ENCODE results near the gene EPS8L1. TPM values are rescaled to one million over a fixed set of nuclear protein-coding genes. Genes with fewer than 3 reads are reported as not detected.

Gene EPS8L1
- polyA plus RNA-seq, 1 experiment: 4.4 TPM

DNA sequence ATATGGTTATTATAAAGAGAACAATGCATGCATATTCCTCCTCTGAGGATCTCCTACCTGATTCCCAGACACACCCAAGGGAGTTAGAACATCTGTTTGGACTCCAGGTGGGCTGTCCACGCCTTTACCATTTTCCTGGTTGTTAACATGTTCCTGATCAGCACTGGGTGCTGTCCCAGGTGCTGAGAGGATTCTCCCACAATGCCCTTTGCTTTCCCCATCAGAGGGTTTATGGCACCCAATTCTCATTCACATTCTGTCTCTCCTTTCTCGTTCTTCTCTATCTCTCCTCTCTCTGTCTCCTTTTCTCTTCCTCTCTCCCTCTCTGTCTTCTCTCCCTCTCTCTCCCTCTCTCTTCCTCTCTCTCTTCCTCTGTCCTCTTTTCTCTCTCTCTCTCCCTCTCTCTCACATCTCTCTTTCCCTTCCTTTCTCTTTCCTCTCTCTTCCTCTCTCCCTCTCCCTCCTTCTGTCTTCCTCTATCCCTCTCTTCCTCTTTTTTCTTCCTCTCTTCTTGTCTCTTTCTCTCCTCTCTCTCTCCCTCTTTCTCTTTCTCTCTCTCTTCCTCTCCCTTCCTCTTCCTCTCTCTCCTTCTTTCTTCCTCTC lies 9.5 kb upstream of the EPS8L1 start:
- Histone ChIP-seq H3K4me3 (ENCODE audit: low read depth, low read length) (no peak overlapping the region), H3K36me3 (ENCODE audit: control insufficient read depth, insufficient read depth, low read length) (no peaks in the 10 kb centered on the region), H3K27me3 (ENCODE audit: control insufficient read depth, insufficient read depth, low read length) (peaks cover 13% of the 10 kb centered on the region)
- ChIA-PET POLR2A (no interaction called here), CTCF (interaction anchor here (2.3 kb wide), 1 partner anchor 23 kb away, joined by 11 read pairs; no protein-coding TSS in a partner anchor)
- TF ChIP-seq, protein P1, sequence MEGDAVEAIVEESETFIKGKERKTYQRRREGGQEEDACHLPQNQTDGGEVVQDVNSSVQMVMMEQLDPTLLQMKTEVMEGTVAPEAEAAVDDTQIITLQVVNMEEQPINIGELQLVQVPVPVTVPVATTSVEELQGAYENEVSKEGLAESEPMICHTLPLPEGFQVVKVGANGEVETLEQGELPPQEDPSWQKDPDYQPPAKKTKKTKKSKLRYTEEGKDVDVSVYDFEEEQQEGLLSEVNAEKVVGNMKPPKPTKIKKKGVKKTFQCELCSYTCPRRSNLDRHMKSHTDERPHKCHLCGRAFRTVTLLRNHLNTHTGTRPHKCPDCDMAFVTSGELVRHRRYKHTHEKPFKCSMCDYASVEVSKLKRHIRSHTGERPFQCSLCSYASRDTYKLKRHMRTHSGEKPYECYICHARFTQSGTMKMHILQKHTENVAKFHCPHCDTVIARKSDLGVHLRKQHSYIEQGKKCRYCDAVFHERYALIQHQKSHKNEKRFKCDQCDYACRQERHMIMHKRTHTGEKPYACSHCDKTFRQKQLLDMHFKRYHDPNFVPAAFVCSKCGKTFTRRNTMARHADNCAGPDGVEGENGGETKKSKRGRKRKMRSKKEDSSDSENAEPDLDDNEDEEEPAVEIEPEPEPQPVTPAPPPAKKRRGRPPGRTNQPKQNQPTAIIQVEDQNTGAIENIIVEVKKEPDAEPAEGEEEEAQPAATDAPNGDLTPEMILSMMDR (IDR thresholded peaks at IDR 0.05; ENCODE audit: insufficient read depth, low read depth, low read length): no peak
- DNase-seq (ENCODE audit: low read depth): no peak

DNA sequence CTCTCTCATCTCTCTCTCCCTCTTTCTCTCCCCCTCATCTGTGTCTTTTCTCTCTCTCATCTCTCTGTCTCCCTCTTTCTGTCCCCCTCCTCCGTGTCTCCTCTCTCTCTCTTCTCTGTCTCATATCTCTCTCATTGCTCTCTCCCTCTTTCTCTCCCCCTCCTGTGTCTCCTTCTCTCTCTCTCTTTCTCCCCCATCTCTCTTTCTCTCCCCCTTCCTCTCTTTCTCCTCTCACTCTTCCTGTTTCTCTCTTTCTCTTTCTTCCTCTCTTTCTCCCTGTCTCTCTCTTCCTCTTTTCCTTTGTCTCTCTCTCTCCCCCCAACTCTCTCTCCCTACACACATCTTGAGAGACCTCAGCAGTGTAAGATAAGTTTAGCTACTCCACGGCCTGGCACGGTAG lies 7.8 kb upstream of the EPS8L1 start:
- CTCF ChIA-PET: interaction anchor here (2.3 kb wide), 1 partner anchor 21 kb away, joined by 11 read pairs; no protein-coding TSS in a partner anchor
- TF ChIP-seq, protein P1 (IDR thresholded peaks at IDR 0.05; ENCODE audit: insufficient read depth, low read depth, low read length): no peak
- POLR2A ChIA-PET: interaction anchor here (0.7 kb wide), 1 partner anchor 19 kb away, joined by 37 read pairs; no protein-coding TSS in a partner anchor

DNA sequence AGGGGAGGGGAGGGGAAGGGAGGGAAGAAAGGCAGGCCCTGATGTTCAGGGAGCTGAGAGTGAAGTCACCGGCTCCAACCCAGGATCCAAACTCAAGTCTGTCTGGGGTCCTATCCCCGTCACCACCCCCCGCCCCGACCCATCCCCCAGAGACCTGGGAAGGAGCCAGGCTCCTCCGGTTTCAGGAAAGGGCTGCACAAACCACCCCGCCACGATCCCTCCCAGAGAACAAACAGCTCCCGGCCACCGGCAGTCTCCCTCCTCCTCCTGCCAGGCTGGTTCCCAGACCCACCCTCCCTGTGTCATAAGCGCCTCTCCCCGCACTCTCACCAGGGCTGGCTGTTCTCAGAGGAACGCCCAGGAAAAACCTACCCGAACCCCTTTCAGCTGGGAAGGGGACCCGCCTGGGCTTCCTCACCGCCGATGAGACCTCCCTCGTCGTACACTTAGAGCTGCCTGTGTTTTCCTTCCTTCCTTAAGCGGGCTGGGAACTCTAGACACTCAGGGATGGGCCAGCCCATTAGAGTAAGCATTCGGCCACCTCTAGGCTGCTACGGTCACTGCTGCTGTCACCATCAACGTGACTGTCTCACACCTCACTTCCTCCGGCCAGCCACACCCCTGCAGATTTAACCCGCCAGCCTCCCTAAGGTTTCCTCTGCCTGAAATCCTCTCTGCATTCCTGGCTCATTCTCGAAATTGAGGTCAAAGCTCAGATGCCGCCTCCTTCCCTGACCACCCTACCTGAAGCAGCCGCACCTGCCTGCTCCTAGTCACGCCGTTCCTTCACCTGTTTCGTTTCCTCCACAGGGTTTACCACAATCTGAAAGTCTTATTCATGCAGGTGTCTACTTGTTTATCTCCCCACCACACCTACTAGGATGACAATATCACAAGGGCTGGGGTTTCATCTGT lies 6.5 kb upstream of the EPS8L1 start:
- peaks cover 13% of the 10 kb centered on the region for H3K27me3 ChIP-seq (ENCODE audit: control insufficient read depth, insufficient read depth, low read length)
- H3K36me3 ChIP-seq (ENCODE audit: control insufficient read depth, insufficient read depth, low read length): no peaks in the 10 kb centered on the region
- CTCF ChIA-PET: interaction anchor here (0.9 to 1.4 kb wide), 3 partner anchors 11 to 587 kb away, joined by 3 to 6 read pairs (median 3); no protein-coding TSS in a partner anchor
- no peak for DNase-seq (ENCODE audit: low read depth)
- no peak overlapping the region for H3K4me3 ChIP-seq (ENCODE audit: low read depth, low read length)
- TF ChIP-seq, protein P1 (IDR thresholded peaks at IDR 0.05; ENCODE audit: insufficient read depth, low read depth, low read length): no peak
- POLR2A ChIA-PET: no interaction called here

More for the DNA sequence above, 7.8 kb upstream of the EPS8L1 start:
- no peak for DNase-seq (ENCODE audit: low read depth)
- Histone ChIP-seq H3K4me3 (ENCODE audit: low read depth, low read length) (no peak overlapping the region), H3K27me3 (ENCODE audit: control insufficient read depth, insufficient read depth, low read length) (peaks cover 13% of the 10 kb centered on the region), H3K36me3 (ENCODE audit: control insufficient read depth, insufficient read depth, low read length) (no peaks in the 10 kb centered on the region)

DNA sequence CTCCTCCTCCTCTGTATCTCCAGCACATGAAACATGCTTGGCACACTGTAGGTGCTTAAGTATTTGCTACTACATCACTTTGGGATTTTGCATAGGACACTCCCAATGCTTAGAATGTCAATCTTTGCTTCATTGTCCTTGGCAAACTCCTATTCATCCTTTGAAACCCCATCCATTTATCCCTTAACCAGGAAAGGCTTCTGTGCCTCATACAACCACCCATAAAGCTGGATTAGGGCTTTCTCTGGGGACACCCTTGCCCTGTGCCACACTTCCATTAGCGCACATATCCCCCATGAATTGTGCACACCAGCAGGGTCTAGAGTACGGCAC lies 5.8 kb upstream of the EPS8L1 start:
- ChIA-PET CTCF (interaction anchor here (1.3 to 1.4 kb wide), 2 partner anchors 10 to 18 kb away, joined by 3 to 6 read pairs; no protein-coding TSS in a partner anchor), POLR2A (no interaction called here)
- Histone ChIP-seq H3K4me3 (ENCODE audit: low read depth, low read length) (no peak overlapping the region), H3K36me3 (ENCODE audit: control insufficient read depth, insufficient read depth, low read length) (no peaks in the 10 kb centered on the region), H3K27me3 (ENCODE audit: control insufficient read depth, insufficient read depth, low read length) (peaks cover 13% of the 10 kb centered on the region)
- DNase-seq (ENCODE audit: low read depth): no peak
- TF ChIP-seq, protein P1 (IDR thresholded peaks at IDR 0.05; ENCODE audit: insufficient read depth, low read depth, low read length): no peak

Data from BJ (cell line).